ENCODE measurements around the gene ARHGAP31.

DNA sequence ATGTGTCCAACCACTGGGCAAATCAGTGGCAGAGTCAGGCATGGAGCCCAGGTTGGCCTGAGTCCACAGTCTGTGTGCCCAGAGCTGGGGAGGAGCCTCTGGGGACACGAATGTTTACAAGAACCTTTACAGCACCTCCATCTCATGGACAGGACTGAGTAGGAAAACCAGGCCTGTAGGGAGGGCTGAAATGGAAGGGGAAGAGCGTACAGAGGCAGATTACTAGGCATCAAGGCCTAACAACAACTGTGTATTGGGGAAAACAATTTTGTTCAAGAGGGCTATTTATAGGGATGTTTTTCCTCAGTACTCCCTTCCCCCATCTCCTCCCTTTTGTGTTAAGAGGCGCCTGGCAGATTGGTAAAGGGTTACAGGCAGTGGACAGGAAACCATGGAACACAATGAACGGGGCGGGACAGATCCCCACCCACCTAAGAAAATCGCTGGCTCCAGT is 15.1 kb upstream of the ARHGAP31 start:
- TF ChIP-seq, protein P1, sequence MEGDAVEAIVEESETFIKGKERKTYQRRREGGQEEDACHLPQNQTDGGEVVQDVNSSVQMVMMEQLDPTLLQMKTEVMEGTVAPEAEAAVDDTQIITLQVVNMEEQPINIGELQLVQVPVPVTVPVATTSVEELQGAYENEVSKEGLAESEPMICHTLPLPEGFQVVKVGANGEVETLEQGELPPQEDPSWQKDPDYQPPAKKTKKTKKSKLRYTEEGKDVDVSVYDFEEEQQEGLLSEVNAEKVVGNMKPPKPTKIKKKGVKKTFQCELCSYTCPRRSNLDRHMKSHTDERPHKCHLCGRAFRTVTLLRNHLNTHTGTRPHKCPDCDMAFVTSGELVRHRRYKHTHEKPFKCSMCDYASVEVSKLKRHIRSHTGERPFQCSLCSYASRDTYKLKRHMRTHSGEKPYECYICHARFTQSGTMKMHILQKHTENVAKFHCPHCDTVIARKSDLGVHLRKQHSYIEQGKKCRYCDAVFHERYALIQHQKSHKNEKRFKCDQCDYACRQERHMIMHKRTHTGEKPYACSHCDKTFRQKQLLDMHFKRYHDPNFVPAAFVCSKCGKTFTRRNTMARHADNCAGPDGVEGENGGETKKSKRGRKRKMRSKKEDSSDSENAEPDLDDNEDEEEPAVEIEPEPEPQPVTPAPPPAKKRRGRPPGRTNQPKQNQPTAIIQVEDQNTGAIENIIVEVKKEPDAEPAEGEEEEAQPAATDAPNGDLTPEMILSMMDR (IDR thresholded peaks at IDR 0.05; ENCODE audit: low read depth, low read length, poor library complexity, severe bottlenecking): no peak
- no peak for TF ChIP-seq EZH2phosphoT487 (IDR thresholded peaks at IDR 0.05; ENCODE audit: borderline replicate concordance, low read length)
